ENCODE results near the gene MAPKAP1. TPM values are rescaled to one million over a fixed set of nuclear protein-coding genes. Genes with fewer than 3 reads are reported as not detected.

The MAPKAP1 gene
- polyA plus RNA-seq, 1 donor = 74.5 TPM

DNA sequence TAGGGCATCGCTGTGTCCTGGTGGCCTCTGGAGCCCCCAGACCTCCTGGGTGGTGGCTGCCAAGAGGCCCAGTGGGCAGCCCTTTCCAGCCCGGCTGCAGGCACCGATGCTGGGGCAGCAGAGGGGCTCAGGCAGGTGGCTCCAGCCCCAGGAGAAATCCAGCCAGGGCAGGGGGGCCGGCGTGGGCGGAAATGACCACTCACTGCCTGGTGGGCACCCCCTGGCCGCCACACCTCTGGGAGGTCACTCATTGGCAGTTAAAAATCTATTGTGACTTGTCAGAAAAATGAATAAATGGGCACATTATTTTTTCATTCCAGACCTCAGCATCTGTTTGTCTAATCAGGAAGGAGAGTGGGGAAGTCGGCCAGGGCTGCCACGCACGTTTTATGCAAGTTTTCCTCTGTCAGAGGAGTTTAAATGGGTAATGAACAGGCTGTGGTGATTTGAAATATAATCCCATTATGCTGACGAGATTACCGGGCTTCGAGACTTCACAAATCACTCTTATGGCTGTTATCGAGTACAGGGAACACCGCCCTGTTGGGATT lies 273.5 kb downstream of the MAPKAP1 start:
- no peak for DNase-seq

DNA sequence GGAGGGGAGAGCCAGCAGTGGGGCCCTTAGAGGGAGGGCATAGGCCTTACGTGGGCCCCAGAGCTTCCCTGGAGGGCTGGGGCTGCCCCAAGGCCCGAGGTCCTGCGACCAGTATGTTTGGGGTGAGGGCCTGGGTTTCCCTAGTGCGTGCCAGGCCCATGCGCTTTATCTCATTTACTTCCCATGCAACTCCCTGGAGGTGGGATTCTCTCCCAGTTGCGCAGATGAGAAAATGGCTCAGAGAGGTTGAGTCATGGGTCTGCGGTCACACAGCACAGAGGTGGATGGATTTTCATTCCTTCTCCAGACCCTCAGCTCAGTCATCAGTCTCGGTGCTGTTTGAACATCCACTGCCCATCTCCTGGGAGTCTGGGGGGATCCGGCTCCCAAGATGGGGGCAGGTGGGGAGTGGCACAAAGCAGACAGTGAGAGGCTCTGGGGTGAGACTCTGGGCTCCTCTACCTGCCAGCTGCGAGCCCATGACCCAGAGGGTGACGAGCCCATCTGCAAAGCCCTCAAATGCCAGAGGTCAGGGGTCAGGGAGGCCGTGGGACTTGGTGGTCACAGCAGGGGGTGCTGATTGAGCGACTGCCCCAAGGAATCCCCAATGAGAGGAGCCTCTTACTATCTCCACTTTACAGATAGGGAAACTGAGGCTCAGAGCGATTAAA lies 274.2 kb downstream of the MAPKAP1 start:
- no peak for DNase-seq

GRCh38 chr9:125431741-125432271 lies 275.2 kb downstream of the MAPKAP1 start:
- no peak for DNase-seq

DNA sequence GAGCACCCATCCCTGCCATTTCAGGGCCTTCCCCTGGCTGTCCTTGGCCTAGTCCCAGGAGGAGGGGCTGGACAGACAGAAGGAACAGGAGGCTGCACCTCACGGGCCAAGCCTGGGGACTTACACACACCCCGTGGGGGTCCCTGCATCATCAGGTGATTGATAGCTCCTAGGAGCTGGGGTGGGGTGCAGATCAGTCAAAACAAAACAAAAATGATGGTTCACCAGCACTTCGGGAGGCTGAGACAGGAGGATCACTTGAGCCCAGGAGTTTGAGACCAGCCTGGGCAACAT lies 276.0 kb downstream of the MAPKAP1 start:
- DNase-seq = no peak

DNA sequence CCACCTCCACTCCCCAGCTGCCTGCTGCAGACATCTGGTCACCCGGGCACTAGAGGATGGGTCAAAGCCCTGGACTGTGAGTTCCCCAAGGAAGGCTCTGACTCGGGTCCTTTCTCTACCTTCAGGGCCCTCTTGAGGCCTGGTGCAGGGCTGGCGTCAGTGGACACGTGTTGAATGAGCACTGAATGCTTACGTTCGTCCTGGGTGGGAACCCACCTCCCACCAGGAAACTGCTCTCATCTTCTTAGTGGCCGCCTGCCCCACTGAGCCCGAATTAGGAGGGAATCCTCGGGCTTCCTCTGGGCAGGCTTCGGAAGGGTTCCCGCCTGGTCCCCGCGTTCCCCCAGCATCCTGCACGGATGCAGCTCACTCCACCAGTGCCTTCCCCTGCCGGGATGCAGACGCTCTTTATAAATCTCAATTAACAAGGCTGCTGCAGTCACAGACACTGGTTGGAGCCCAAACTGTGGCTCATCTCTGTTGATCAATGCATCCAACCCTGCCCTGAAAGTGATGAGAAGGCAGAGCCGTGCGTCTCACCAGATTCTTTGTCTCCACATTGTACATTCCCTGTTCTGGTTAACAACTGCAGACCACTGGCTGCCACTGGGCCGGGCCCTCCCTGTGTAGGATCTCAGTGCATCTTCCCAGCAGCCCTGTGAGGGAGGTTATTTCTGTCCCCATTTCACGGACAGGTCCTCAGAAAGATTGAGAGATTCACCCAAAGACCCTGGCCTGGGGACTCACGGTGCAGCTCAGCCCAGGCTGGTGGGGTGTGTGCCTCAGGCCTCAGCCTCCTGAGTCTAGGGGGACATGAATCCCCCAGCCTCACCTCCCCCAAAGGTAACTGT lies 276.6 kb downstream of the MAPKAP1 start:
- DNase-seq = no peak

- no peak for DNase-seq
Observed at GRCh38 chr9:125429476-125430160, 277.4 kb downstream of the MAPKAP1 start.

GRCh38 chr9:125428902-125429467 lies 278.0 kb downstream of the MAPKAP1 start:
- peak; percentile 28 for DNase-seq

GRCh38 chr9:125428060-125428901 lies 278.7 kb downstream of the MAPKAP1 start:
- no peak for DNase-seq

DNA sequence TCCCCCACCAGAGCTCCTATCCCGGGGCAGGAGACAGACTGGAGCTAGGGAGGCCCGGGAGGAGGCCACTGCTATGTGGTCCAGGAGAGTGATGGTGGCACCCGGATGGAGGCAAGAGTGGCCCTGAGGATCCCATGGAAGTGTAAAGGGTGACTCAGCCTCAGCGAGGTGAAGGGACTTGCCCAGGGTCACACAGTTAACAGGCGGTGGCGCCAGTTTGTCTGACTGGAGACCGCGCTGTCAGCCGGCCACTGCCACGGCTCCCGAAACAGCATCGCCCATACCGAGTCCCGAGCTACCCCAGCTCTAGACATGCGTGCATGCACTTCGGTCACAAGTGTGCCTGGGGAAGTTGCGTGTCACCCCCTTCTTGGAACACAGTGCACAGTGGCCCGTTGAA lies 279.5 kb downstream of the MAPKAP1 start:
- no peak for DNase-seq

DNA sequence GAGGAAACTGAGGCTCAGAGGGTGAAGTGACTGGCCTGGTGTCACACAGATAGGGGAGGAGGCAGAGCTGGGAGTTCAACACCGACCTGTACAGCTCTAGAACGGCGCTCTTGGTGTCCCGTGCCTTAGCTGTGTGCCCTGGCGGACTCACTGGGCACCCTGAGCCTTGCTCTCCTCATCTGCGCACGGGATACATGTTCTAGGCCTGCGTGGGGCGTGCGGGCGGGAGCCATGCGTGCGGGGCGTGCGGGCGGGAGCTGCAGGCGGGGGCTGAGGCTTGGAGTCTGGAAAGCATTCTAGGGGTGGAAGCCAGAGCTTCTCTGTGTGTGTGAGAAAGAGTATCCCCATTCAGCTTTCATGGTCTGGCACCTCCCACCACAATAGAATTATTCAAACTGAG lies 280.1 kb downstream of the MAPKAP1 start:
- no peak for DNase-seq

DNA sequence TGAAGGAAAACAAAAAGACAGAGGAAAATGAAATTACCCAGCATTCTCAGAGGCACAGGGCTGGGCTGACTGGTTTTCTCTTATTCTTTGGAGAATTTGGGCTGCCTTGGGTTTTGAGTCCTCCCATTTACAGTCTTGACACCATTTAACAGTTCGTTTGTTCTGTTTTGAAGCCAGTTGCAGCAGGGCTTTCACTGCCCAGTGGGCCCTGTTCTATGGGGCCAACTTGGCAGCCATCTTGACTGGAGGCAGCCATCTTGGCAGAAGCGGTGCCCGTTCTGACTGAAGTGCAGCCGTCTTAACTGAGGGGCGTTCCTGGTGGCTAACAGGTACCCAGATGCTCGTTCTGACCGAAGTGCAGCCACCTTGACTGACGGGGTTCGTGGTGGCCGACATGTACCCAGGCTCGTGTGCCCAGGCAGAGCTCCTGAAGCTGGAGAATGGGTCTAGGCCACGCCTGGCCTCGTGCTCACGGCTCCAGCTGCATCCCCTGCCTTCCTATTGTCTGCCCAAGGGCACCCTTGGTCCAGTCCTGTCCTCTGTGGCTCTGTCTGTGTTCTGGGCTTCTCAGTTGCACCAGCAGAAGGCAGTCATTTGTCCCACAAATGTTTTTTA lies 281.0 kb downstream of the MAPKAP1 start:
- no peak for DNase-seq

- no peak for DNase-seq
Observed at GRCh38 chr9:125425170-125425897, 281.7 kb downstream of the MAPKAP1 start.

GRCh38 chr9:125423964-125424363 lies 283.0 kb downstream of the MAPKAP1 start:
- DNase-seq = no peak

DNA sequence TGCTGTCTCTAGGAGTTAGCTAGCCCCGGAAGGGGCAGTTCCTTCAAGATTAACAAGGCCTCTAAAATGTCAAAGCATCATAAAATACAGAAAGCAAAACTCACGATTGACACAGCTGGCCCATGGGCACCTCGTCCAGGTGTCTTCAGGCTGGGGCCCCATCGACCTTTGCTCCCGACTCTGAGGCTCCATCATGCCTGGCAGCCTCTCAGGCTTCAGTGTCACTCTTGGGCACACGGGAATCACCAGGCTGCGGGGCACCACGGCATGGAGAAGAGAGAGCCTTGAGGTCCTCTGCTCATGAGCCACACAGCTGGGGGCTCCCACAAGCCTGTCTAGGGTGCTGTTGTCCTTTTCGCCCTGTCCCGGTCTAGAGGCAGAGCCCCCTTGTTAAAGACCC lies 284.2 kb downstream of the MAPKAP1 start:
- DNase-seq = no peak

GRCh38 chr9:125421591-125422181 lies 285.3 kb downstream of the MAPKAP1 start:
- DNase-seq = no peak

GRCh38 chr9:125421166-125421565 lies 285.8 kb downstream of the MAPKAP1 start:
- no peak for DNase-seq

GRCh38 chr9:125418404-125418803 lies 288.6 kb downstream of the MAPKAP1 start:
- DNase-seq = no peak

DNA sequence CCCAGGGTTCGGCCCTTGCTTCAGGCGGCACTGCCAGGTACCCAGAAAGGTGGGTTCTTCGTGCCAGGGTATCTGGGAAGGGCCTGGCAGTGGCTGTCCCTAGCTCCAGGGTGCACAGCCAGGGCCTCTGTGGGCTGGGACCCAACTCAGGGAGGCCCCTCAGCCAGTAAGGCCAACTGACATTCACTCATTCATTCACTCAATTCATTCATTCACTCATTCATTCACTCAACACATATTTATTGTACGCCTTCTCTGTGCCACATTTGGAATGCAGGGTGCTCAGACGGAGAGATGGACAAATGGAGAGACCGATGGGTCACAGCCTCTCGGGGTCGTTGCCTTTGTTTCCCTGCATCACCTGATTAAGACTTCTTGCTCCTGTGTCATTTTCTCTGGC lies 290.5 kb downstream of the MAPKAP1 start:
- DNase-seq = no peak

DNA sequence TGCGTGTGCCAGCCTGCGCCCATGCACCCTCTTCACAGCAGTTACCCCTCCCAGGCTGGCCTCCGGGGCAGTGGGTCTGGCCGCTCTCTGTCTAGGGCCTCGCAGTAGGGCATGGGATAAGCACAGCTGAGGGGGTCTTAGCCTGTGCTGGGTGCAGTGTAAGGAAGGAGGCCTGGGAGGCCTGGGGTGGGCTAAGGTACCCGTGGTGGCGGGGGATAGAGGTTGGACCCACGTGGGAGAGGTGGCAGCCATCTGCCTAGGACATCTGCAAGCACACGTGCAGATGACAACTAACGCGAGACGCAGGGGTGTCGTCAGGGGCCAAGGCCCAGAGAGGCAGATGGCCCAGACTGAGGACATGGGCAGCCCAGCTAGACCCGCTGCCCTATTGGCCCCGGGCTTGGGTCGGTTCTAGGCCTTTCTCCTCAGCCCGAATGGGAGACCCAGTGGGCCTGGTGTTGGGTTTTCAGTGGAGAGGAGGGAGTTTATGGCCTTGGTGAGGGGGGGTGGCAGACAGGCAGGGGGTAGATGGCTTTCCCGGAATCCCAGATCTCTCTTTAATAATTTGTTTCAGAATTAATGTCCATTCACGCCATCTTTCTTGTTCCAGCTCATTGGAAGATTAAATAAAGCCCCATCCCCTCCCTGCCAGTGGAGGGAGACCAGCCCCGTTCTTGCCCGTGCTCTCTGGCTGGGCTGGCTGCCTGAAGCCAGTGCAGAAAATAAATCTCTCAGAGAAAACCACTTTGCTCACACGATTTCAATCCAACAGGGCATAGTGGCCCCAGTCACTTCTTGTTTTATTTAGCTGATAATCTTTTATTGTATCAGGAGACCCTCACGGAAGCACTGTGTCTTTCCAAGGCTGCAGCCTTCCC lies 291.2 kb downstream of the MAPKAP1 start:
- DNase-seq = no peak
